Tibial nerve (tissue), 3 donors: Measurements from ENCODE around the gene SEC16B.

ENCODE experiments used
- CTCF ChIP-seq, 5 experiments: fragments of 200-600 bp in 3 of 5; fragments of 450-650 bp in 2 of 5; sonication (generic) in 3 of 5; IDR thresholded peaks; one replicate each; pipeline ENCODE4 v1.5.1; 2016 to 2019; ENCODE audit warnings: antibody characterized with exemption in 5 of 5, mild to moderate bottlenecking in 3 of 5, moderate library complexity in 2 of 5
- POLR2A ChIP-seq, 2 donors: fragments of 450-650 bp; IDR thresholded peaks; one replicate each; pipeline ENCODE4 v1.6.1; 2017; ENCODE audit warnings: antibody characterized with exemption in 2 of 2, mild to moderate bottlenecking in 2 of 2, moderate library complexity in 2 of 2

GRCh38 chr1:177909416-177909815 is 60.4 kb downstream of the SEC16B start:
- TF ChIP-seq CTCF (IDR thresholded peaks at IDR 0.05) (no peak), POLR2A (IDR thresholded peaks at IDR 0.05) (no peak)
